K562 treated with DMSO at 1 percent for 12 hours (cell line): Measurements from ENCODE around the gene KDM6A. TPM values are rescaled to one million over a fixed set of nuclear protein-coding genes. Genes with fewer than 3 reads are reported as not detected.

ENCODE experiments used
- total RNA-seq: library from RNA; unstranded; fragments of 300-600 nt; gene quantifications from 2 replicates; pipeline ENCODE4 v1.2.3, GENCODE V29; 2022; ENCODE audit not compliant: insufficient read depth

The KDM6A gene
- total RNA-seq, result 11.4 and 22.6 TPM in 2 replicates

GRCh38 chrX:44872821-44873414 is at the start of gene KDM6A:
Gene KDM6A (plus strand): TSS chrX:44873188. CDS start chrX:44873552, 364 bp downstream.

GRCh38 chrX:44843753-44844152 is 29.2 kb upstream of the KDM6A start, which contains the start of gene DUSP21:
Gene DUSP21 (plus strand): TSS chrX:44844021. CDS start chrX:44844133, 112 bp downstream.

Other genes with a start within 250 kb of the KDM6A start
- gene DUSP21, start 29.2 kb upstream of the KDM6A start, total RNA-seq, result 1.3 TPM in 1 of 2 replicates, not detected in the other